ENCODE measurements around the gene TMEM255B.

The TMEM255B gene

GRCh38 chr13:113855012-113855921 is 96.2 kb downstream of the TMEM255B start:
- TF ChIP-seq GATA2 (IDR thresholded peaks at IDR 0.05; ENCODE audit: low read depth, low read length) = no peak
- TF ChIP-seq GATA3 (IDR thresholded peaks at IDR 0.05; ENCODE audit: low read depth, low read length) = no peak

DNA sequence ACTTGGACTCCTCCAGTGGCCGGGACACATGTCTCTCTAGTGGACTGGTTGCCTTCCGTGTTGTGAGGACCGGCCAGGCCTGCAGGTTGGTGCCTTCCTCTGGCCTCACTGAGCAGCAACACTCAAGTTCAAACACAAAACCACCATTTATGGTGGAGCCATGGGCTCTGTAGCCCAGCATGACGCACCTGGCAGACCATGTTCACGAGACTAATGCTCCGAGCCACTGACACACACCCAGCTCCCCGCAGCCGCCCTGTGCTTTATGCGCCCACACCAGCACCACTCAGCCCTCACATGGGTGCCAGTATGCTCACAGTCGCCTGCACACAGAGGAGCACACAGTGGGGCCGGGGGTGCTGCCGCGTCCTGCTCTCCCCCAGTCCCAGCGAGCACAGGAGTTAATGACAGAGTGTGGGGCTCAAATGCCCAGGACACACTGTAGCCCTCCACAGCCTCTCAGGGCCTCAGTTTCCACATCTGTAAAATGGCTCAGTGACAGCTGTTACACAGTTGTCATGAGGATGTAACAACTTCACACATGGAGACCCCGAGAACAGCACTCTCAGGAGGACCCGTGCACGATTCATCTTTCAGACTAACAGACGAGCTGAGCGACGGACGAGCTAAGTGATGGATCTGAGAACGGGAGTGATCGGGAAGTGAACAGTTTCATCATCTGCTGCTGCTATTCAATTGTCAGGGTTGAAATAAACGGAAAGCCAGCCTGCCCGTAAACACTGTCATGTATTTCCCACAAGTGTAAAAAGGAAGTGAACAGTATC is 97.1 kb downstream of the TMEM255B start:
- no peak for TF ChIP-seq GATA2 (IDR thresholded peaks at IDR 0.05; ENCODE audit: low read depth, low read length)
- TF ChIP-seq GATA3 (IDR thresholded peaks at IDR 0.05; ENCODE audit: low read depth, low read length) = no peak

DNA sequence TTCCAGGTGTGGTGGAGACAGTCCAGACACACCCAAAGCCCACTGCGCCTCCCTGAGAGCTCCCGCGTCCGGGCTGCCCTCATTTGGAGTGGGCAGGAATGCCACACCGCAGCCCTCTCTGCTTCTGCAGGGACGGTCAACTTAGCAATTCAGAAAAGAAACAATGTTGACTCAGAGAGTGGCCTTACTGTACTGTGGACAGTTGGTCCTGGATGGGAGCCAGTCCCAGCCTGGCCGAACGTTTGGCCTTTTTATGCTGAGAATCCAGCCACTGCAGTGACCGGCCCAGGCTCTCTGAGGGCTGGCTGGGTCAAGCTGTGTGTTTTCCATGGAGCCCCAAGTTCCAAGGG is 97.7 kb downstream of the TMEM255B start:
- no peak for TF ChIP-seq GATA3 (IDR thresholded peaks at IDR 0.05; ENCODE audit: low read depth, low read length)
- TF ChIP-seq GATA2 (IDR thresholded peaks at IDR 0.05; ENCODE audit: low read depth, low read length) = no peak

- TF ChIP-seq GATA3 (IDR thresholded peaks at IDR 0.05; ENCODE audit: low read depth, low read length) (no peak), GATA2 (IDR thresholded peaks at IDR 0.05; ENCODE audit: low read depth, low read length) (no peak)
These were observed 98.6 kb downstream of the TMEM255B start for GRCh38 chr13:113857531-113858195.

DNA sequence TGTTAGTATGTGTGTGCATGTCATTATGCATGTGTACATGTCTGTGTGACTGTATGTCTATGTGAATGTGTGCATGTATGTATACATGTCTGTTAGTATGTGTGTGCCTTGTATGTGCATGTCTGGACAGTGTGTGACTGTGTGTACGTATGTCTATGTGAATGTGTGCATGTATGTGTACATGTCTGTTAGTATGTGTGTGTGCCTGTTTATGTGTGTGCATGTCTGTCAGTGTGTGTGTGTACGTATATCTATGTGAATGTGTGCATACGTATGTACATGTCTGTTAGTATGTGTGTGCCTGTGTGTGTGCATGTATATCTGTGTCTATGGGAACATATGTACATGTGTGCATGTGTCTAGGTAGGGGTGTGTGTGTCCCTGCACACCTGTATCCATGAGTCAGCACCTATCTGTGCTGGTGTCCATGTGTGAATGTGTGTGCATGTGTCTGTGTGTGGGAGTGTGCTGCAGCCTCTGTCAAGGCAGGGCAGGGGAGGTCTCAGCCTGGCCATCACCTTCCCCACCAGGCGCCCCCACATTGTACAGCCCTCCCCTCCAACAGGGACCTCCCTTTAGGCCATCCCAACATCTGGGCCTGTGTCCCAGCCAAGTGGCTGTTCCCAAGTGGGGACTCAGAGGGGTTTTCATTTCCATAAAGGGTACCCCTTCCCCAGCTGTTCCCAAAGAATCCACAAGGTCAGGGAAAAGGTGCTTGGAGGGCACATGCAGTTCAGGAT is 100.5 kb downstream of the TMEM255B start:
- TF ChIP-seq GATA2 (IDR thresholded peaks at IDR 0.05; ENCODE audit: low read depth, low read length) (no peak), GATA3 (IDR thresholded peaks at IDR 0.05; ENCODE audit: low read depth, low read length) (no peak)

DNA sequence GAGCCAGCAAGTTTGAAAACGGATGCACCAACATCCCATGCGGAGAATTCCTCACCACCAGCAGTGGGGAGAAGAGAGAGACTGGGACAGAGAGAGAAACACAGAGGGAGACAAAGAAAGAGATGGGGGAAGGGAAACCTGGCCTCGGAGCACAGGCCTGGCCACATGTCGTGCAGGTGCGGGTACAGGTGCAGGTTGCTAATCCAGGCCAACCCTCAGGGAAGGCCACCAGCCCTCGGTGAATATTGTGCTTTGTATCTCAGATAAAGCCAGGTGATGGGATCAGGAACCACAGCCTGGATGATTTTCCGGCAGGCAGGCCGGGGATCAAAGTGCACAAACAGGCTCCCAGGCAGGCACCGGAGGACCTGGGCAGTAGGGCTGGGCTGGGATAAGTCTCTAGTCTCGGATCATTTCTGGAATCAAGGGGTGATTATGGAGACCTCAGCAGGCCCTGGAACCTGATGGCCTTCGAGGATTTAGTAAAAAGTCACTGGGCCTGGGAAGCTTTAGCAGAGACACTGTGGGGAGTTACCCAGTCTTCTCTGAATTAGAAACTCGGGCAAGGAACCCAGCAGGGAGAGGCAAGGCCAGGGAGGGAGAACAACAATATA is 101.1 kb downstream of the TMEM255B start:
- TF ChIP-seq GATA3 (IDR thresholded peaks at IDR 0.05; ENCODE audit: low read depth, low read length) (no peak), GATA2 (IDR thresholded peaks at IDR 0.05; ENCODE audit: low read depth, low read length) (no peak)

DNA sequence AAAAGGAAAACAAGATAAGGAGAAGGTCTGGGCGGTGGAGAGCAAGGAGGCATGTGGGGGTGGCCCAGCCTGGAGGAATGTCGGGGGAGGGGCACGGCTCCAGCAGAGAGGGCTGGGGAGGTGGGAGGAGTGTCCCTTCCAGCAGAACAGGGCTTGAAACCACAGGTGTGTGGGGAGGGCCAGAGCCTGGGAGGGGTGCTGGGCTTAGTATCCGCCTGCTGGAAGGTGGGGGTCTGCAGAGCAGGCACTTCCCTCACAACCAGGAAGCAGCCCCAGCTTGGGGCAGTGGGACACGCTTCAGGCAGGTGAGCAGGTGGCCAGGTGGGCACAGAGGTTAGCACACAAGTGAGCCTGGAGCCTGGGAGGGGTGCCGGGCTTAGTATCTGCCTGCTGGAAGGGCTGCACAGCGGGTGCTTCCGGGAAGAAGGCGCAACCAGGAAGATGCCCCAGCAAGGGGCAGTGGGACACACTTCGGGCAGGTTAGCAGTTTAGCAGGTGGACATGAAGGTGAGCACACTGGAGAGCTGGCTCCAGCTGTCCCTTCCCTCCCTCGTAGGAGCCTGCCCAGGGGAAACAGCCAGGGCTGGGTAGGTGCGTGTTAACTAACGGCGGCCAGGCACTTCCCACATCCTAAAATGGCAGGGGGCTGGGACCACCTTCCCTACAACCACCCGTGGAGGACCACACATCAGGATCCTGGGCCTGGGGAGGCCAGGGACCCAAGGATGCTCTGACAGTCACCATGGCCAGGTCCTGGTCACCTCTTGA is 101.8 kb downstream of the TMEM255B start:
- no peak for TF ChIP-seq GATA3 (IDR thresholded peaks at IDR 0.05; ENCODE audit: low read depth, low read length)
- TF ChIP-seq GATA2 (IDR thresholded peaks at IDR 0.05; ENCODE audit: low read depth, low read length) = no peak

DNA sequence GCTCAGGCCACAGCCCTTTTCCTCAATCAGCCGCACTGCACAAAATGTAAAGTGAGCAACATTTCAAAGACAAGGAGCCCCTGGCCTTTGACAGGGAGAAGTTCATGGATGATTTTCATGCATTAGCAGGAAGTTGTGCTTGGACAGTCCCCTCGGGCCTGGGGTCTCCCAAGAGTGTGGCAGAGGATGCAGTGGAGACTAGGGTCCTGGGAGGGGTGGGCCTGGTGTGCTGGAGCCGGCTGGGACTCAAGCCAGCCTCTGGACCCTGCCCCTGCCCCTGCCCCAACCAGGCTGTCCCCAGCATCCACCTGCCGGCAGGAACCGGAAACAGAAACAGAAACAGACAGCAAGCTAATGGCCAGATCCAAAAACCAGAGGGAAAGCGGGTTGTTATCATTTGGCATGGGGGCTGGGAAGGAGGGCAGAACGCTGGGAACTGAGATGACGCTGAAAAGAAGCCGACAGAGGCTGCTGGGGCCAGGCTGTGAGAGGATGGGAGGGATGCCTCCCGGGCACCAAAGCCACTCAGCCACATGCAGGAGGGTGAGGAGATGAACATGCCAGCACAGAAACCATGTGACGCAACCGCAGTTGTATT is 102.5 kb downstream of the TMEM255B start:
- TF ChIP-seq GATA3 (IDR thresholded peaks at IDR 0.05; ENCODE audit: low read depth, low read length) = no peak
- peak; percentile 37; the same call in 1 of the 2 replicates for TF ChIP-seq GATA2 (IDR thresholded peaks at IDR 0.05; ENCODE audit: low read depth, low read length)

GRCh38 chr13:113862191-113862930 is 103.3 kb downstream of the TMEM255B start:
- TF ChIP-seq GATA2 (IDR thresholded peaks at IDR 0.05; ENCODE audit: low read depth, low read length) (no peak), GATA3 (IDR thresholded peaks at IDR 0.05; ENCODE audit: low read depth, low read length) (no peak)

GRCh38 chr13:113862931-113863523 is 104.0 kb downstream of the TMEM255B start:
- TF ChIP-seq GATA3 (IDR thresholded peaks at IDR 0.05; ENCODE audit: low read depth, low read length) = no peak

- no peak for TF ChIP-seq GATA3 (IDR thresholded peaks at IDR 0.05; ENCODE audit: low read depth, low read length)
- TF ChIP-seq GATA2 (IDR thresholded peaks at IDR 0.05; ENCODE audit: low read depth, low read length) = no peak
These were observed 104.7 kb downstream of the TMEM255B start, which contains the start of gene GAS6 for GRCh38 chr13:113863524-113864272. Gene GAS6, minus strand, starts transcription at chr13:113864076. Its CDS starts 156 bp downstream, at chr13:113863920.
